Epithelial cell of proximal tubule (primary cell): ENCODE data around the gene ADGRB2. TPM values are rescaled to one million over a fixed set of nuclear protein-coding genes. Genes with fewer than 3 reads are reported as not detected.

Experiments
- DNase-seq: peaks from one replicate; pipeline ENCODE4 v3.0.0-alpha.2; 2011; ENCODE audit warnings: low read depth
- H3K4me3 ChIP-seq: 2 replicates; pipeline ENCODE4 v1.5.1; 2011; ENCODE audit warnings: low read depth, mild to moderate bottlenecking, low read length
- total RNA-seq: library from RNA; depleted of rRNA; stranded (reverse); fragments of >200 nt; gene quantifications from 2 replicates; pipeline ENCODE4 v1.2.3, GENCODE V29; 2015
- TF ChIP-seq, protein P1 (sequence below): conservative IDR thresholded peaks from 2 replicates; pipeline ENCODE4 v1.5.1; 2012; ENCODE audit warnings: low read depth, mild to moderate bottlenecking, low read length

ADGRB2 gene
- total RNA-seq, 1 donor from 2014 or later, result 1.2 TPM

DNA sequence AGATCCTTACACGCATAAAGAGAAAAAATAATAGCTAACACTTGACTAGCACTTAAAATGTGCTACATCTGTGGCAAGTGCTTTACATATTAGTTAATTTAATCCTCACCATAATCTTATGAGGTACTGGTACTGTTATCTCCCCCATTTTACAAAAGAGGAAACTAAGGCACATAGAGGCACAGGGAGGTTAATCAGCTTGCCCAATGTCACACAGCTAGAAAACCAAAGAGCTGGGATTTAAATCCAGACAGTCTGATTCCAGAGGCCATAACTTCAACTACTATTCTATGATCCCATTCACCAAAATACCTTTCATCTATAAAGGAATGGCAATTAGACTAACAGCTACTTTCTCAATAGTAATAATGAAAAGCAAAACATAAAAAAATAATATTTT is 40.0 kb upstream of the ADGRB2 start:
- no peak for DNase-seq
- H3K4me3 ChIP-seq, result no peak overlapping the region
- TF ChIP-seq, protein P1, sequence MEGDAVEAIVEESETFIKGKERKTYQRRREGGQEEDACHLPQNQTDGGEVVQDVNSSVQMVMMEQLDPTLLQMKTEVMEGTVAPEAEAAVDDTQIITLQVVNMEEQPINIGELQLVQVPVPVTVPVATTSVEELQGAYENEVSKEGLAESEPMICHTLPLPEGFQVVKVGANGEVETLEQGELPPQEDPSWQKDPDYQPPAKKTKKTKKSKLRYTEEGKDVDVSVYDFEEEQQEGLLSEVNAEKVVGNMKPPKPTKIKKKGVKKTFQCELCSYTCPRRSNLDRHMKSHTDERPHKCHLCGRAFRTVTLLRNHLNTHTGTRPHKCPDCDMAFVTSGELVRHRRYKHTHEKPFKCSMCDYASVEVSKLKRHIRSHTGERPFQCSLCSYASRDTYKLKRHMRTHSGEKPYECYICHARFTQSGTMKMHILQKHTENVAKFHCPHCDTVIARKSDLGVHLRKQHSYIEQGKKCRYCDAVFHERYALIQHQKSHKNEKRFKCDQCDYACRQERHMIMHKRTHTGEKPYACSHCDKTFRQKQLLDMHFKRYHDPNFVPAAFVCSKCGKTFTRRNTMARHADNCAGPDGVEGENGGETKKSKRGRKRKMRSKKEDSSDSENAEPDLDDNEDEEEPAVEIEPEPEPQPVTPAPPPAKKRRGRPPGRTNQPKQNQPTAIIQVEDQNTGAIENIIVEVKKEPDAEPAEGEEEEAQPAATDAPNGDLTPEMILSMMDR, result no peak

DNA sequence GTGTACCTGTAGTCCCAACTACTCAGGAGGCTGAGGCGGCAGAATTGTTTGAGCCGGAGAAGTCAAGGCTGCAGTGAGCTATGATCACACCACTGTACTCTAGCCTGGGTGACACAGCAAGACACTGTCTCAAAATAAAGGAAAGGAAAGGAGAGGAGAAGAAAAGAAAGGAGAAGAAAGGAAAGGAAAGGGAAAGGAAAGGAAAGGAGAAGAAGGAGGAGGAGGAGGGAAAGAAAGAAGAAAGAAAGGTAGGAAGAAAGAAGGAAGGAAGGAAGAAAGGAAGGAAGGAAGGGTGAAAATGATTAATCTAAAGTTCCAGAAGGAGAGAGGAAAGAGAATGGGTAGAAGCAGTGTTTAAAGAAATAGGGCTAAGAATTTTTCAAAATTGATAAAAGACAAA is 39.5 kb upstream of the ADGRB2 start:
- TF ChIP-seq, protein P1, result no peak
- no peak overlapping the region for H3K4me3 ChIP-seq
- DNase-seq, result no peak

- DNase-seq, result no peak
- TF ChIP-seq, protein P1, result no peak
- no peak overlapping the region for H3K4me3 ChIP-seq
Observed at GRCh38 chr1:31802190-31803150, 38.3 kb upstream of the ADGRB2 start.

DNA sequence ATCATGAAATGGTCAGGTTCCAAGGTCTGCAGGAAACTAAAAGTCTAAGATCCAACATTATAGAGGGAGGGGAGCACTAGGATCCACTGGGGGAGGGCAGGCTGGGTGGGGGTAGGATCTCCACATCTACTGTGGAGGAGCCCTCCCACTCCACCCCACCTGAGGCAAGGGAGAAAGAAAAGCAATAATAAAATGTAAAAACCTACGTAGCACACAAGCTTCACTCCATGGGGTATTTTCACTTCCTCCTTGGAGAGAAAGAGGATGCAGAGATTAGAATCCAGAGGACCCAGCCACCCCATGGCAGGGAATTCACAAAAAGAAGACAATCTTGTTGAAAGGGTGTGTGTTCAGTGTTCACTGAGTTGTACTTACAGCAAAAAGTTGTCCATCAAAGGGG is 37.3 kb upstream of the ADGRB2 start:
- H3K4me3 ChIP-seq, result no peak overlapping the region
- no peak for DNase-seq
- TF ChIP-seq, protein P1, result no peak

DNA sequence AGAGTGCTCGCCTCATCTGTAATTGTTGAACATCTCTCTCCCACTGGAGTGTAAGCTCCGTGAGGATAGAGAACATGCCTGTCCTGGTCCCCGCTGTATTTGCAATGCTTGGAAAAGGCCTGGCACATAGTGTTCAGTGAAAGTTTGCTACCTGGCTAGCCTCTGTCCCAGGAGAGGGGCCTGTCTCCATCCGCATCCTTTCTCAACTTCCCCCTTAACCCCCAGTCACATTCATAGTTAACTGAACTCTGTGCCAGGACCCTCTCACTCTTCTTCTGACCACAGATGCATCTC is 36.5 kb upstream of the ADGRB2 start:
- no peak for DNase-seq
- no peak overlapping the region for H3K4me3 ChIP-seq
- TF ChIP-seq, protein P1, result no peak

GRCh38 chr1:31799895-31800673 is 35.9 kb upstream of the ADGRB2 start:
- no peak for DNase-seq

More at GRCh38 chr1:31799895-31800673, 35.9 kb upstream of the ADGRB2 start:
- H3K4me3 ChIP-seq, result no peak overlapping the region
- TF ChIP-seq, protein P1, result no peak
